ENCODE results near the gene TOGARAM1. TPM values are rescaled to one million over a fixed set of nuclear protein-coding genes. Genes with fewer than 3 reads are reported as not detected.
A peak's percentile ranks its signal among the peaks of the same experiment; 100 is the strongest.

Gene TOGARAM1
- total RNA-seq, 2 experiments from 2014 or later, result 4.5 to 5.4 TPM

DNA sequence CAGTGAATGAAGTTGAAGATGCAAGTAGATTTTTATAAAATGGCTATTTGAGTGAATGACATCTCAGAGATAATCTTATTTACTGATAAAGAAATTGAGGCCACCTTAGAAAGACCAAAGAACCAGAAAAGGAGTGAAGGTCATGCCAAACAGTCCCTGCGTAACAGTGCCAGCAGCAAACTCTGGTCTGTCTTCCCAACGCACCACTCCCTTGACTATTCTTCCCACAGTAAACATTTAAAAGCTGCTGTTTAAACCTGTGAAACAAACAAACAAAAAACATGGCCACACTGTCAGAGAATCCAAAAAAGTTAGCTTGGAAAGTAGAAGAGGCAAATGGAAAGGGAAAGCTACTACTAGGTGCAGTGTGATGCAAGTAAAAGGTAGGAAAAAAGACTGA, 120.4 kb downstream of the TOGARAM1 start:
- H3K27ac Mint-ChIP-seq, result no peak overlapping the region
- H3K9me3 Mint-ChIP-seq, result no peaks in the 10 kb centered on the region
- H3K27me3 Mint-ChIP-seq, result no peaks in the 10 kb centered on the region
- no peak overlapping the region for H3K4me3 Mint-ChIP-seq
- ChIA-PET POLR2A (no interaction called here), CTCF (no interaction called here)
- intact Hi-C loops (cut with micrococcal nuclease), result no loop called here
- DNase-seq, result no peak
- H3K4me1 Mint-ChIP-seq (ENCODE audit: low read depth), result peaks cover 27% of the 10 kb centered on the region
- peaks cover 6% of the 10 kb centered on the region for H3K36me3 Mint-ChIP-seq

DNA sequence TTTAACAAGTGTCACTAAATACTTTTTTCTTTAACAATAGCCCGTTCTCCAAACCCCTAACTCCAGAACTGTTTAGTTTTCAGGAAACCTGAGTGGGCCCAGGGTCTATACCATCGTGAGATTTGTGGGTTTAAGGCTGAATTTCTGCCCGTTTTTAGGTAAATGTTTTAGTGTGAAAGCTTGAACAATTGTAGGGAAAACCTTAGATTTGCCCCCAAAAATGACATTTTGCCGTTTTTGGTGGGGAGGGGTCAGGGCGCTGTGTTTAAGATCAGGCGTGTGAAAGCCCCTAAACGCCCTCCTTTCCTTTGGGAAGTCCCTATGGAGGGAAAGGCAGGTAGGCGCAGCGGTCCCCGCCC, 121.6 kb downstream of the TOGARAM1 start:
- intact Hi-C loops (cut with micrococcal nuclease), result loop anchor here (1.0 kb wide), 1 partner anchor 186 kb away; a partner anchor contains a TSS
- peak overlapping the region; percentile 95 for H3K4me3 Mint-ChIP-seq
- H3K4me1 Mint-ChIP-seq (ENCODE audit: low read depth), result peaks cover 36% of the 10 kb centered on the region
- H3K27ac Mint-ChIP-seq, result peak overlapping the region; percentile 77
- ChIA-PET CTCF (no interaction called here), POLR2A (interaction anchor here (1.2 to 1.9 kb wide), 3 partner anchors 11 to 122 kb away, joined by 4 to 16 read pairs (median 5); partner anchors contain the start of genes FKBP3, KLHL28 and TOGARAM1)
- DNase-seq, result no peak
- H3K9me3 Mint-ChIP-seq, result no peaks in the 10 kb centered on the region
- no peaks in the 10 kb centered on the region for H3K27me3 Mint-ChIP-seq
- peaks cover 6% of the 10 kb centered on the region for H3K36me3 Mint-ChIP-seq

DNA sequence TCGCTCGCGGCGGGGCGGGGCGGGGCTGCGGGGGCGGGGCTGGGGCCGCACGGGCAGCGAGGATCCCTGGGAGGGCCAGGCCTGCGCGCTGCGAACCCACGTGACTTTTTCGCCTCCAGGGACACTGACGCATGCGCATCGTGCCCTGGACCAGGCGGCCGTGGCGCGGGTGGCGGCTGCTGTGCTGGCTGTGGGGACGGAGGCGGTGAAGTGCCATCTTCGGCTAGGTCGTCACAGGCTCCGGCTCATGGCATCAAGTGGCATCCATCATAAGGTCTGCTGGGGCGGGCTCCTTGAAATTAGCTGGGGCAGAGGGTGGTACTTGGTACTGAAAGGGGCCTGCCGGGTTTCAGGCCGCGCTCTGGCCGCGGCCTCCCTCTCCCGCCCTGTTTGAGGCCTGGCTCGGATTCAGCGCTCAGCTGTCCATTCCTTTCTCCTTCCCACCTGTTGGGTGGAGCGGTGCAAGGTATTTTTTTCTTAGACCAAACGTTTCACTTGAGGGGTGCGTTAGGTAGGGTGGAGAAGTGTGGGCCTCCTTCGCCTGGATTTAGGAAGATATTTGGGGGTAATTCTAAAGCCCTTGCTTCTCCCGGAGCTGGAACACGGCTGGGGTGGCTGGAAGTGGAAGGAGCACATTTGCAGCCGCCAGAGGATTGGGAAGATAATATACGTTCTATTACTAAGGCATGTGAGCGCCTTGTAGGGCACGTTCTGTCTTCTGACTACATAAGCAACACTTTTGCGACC, 122.2 kb downstream of the TOGARAM1 start, which contains the start of gene PRPF39:
TSS of gene PRPF39 (plus strand) at position 141 of the 747 bp plus-strand sequence. CDS start 11,124 bp downstream, outside the sequence.
- no peaks in the 10 kb centered on the region for H3K27me3 Mint-ChIP-seq
- H3K4me1 Mint-ChIP-seq (ENCODE audit: low read depth), result peaks cover 41% of the 10 kb centered on the region
- CTCF ChIA-PET, result no interaction called here
- no peaks in the 10 kb centered on the region for H3K9me3 Mint-ChIP-seq
- POLR2A ChIA-PET, result interaction anchor here (1.2 to 1.9 kb wide), 4 partner anchors 10 to 122 kb away, joined by 4 to 16 read pairs (median 5); partner anchors contain the start of genes FKBP3, KLHL28 and TOGARAM1
- H3K4me3 Mint-ChIP-seq, result peak within 1 kb of the TSS; percentile 95
- peaks cover 6% of the 10 kb centered on the region for H3K36me3 Mint-ChIP-seq
- peak within 1 kb of the TSS; percentile 95 for H3K27ac Mint-ChIP-seq
- intact Hi-C loops (cut with micrococcal nuclease), result loop anchor here (1.0 kb wide), 4 partner anchors 50 to 187 kb away; partner anchors contain the start of genes FKBP3, KLHL28 and MIS18BP1
- peak; percentile 97 for DNase-seq

DNA sequence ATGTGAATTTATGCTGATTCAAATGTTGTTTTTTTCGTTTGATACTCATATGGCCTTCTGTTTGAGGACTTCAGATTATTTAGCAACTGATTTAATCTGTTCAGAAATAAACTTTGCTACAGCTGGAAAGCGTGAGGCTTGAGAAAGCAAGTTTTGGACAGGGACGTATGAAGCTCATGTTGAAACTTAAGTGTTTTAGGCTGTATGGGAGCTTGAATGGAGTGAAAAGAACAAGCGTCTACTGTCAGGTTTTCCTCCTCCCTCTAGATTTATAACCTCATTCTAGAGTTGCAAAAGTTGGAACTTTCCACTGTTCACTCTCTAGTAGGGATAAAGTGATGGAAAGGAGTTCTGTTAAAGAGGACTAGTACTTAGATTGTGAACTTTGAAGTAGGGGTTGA, 123.0 kb downstream of the TOGARAM1 start:
- H3K9me3 Mint-ChIP-seq, result no peaks in the 10 kb centered on the region
- POLR2A ChIA-PET, result interaction anchor here (1.2 to 1.9 kb wide), 4 partner anchors 9 to 123 kb away, joined by 4 to 16 read pairs (median 5); partner anchors contain the start of genes FKBP3, KLHL28 and TOGARAM1
- peak overlapping the region; percentile 95 for H3K27ac Mint-ChIP-seq
- no peak for DNase-seq
- H3K27me3 Mint-ChIP-seq, result no peaks in the 10 kb centered on the region
- peaks cover 48% of the 10 kb centered on the region for H3K4me1 Mint-ChIP-seq (ENCODE audit: low read depth)
- CTCF ChIA-PET, result no interaction called here
- H3K36me3 Mint-ChIP-seq, result peaks cover 6% of the 10 kb centered on the region
- intact Hi-C loops (cut with micrococcal nuclease), result loop anchor here (1.0 kb wide), 3 partner anchors 49 to 168 kb away; partner anchors contain the start of genes FKBP3, KLHL28 and MIS18BP1
- H3K4me3 Mint-ChIP-seq, result peak overlapping the region; percentile 95

DNA sequence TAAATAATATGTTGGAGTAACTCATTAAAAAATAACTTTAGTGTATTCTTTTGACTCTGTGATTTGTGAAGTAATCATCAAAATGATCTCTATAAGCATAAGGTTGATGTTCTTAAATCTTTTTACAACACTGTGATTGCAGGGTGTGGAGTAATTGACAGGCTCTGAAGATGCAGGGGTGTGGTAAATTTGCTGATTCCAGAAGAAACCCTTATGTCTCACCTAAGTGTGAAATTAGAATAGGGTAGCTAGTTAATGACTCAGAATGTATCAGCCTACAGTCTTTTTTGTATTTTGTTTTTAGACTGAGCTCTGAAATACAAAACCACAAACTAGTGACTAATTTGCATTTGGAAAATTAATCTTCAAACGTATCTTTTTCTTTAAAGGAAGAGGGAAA, 127.8 kb downstream of the TOGARAM1 start:
- Mint-ChIP-seq H3K9me3 (no peaks in the 10 kb centered on the region), H3K36me3 (peaks cover 17% of the 10 kb centered on the region), H3K27ac (peak overlapping the region; percentile 70), H3K27me3 (no peaks in the 10 kb centered on the region), H3K4me1 (ENCODE audit: low read depth) (peaks cover 73% of the 10 kb centered on the region), H3K4me3 (peak overlapping the region; percentile 52)
- intact Hi-C loops (cut with micrococcal nuclease), result loop anchor here (1.0 kb wide), 2 partner anchors 24 to 156 kb away; no protein-coding TSS in a partner anchor
- CTCF ChIA-PET, result interaction anchor here (0.9 kb wide), 1 partner anchor 179 kb away, joined by 3 read pairs; no protein-coding TSS in a partner anchor
- POLR2A ChIA-PET, result interaction anchor here (1.0 to 1.6 kb wide), 3 partner anchors 23 to 128 kb away, joined by 3 to 4 read pairs (median 3); partner anchors contain the start of genes FKBP3, KLHL28 and TOGARAM1
- DNase-seq, result peak; percentile 20

DNA sequence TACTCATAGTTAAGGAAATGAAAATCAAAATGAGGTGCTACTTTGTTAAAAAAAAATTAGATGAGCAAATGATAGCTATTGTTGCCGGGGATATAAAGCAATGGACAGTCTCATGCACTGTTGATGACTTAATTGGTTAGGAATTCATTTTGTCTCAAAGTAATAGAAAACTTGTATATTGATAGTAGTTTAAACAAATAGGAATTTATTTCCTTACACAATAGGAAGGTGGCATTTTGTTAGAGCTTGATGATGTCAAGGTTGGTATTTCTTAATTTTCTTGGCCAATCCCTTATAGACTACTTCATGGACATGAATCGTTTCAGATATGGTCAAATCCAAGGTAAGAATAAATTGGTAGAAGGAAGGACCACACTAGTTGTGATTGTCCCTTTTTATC, 129.7 kb downstream of the TOGARAM1 start:
- CTCF ChIA-PET, result no interaction called here

DNA sequence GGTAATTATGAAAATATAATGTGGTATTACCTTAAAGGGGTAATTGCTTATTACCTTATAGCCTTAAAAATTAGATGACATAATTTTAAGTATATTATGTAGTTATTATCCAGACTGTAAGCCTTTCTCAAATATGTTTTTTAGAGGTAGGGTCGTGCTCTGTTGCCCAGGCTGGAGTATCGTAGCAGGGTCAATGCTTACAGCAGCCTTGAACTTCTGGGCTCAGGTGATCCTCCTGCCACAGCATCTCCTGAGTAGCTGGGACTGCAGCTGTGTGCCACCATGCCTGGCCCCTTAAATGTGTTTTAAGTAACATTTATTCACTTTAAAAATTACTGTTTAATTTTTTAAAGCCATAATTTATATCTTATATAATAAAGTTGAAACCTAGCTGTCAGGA, 132.3 kb downstream of the TOGARAM1 start:
- no peaks in the 10 kb centered on the region for H3K27me3 Mint-ChIP-seq
- ChIA-PET CTCF (interaction anchor here (1.2 kb wide), 1 partner anchor 12 kb away, joined by 3 read pairs; no protein-coding TSS in a partner anchor), POLR2A (interaction anchor here (0.9 kb wide), 1 partner anchor 10 kb away, joined by 4 read pairs; the partner anchor contains the start of gene PRPF39)
- peaks cover 48% of the 10 kb centered on the region for H3K4me1 Mint-ChIP-seq (ENCODE audit: low read depth)
- H3K4me3 Mint-ChIP-seq, result no peak overlapping the region
- no peaks in the 10 kb centered on the region for H3K9me3 Mint-ChIP-seq
- intact Hi-C loops (cut with micrococcal nuclease), result no loop called here
- H3K36me3 Mint-ChIP-seq, result peaks cover 47% of the 10 kb centered on the region
- H3K27ac Mint-ChIP-seq, result no peak overlapping the region
- no peak for DNase-seq

More for the DNA sequence above, 129.7 kb downstream of the TOGARAM1 start:
- POLR2A ChIA-PET, result no interaction called here
- H3K4me3 Mint-ChIP-seq, result no peak overlapping the region
- H3K36me3 Mint-ChIP-seq, result peaks cover 27% of the 10 kb centered on the region
- no peak overlapping the region for H3K27ac Mint-ChIP-seq
- no peaks in the 10 kb centered on the region for H3K27me3 Mint-ChIP-seq
- no peak for DNase-seq
- no peaks in the 10 kb centered on the region for H3K9me3 Mint-ChIP-seq
- peaks cover 71% of the 10 kb centered on the region for H3K4me1 Mint-ChIP-seq (ENCODE audit: low read depth)
- intact Hi-C loops (cut with micrococcal nuclease), result no loop called here

DNA sequence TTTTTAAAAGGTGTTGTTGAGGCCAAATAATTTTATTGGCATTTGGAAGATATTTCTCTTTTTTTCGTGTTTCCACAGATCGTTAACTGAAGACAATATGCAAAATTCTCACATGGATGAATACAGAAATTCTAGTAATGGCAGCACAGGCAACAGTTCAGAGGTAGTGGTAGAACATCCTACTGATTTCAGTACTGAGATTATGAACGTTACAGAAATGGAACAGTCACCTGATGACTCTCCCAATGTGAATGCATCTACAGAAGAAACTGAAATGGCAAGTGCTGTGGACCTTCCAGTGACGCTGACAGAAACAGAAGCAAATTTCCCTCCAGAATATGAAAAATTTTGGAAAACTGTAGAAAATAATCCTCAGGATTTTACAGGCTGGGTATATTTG, 133.2 kb downstream of the TOGARAM1 start:
- peak overlapping the region; percentile 67 for H3K27ac Mint-ChIP-seq

DNA sequence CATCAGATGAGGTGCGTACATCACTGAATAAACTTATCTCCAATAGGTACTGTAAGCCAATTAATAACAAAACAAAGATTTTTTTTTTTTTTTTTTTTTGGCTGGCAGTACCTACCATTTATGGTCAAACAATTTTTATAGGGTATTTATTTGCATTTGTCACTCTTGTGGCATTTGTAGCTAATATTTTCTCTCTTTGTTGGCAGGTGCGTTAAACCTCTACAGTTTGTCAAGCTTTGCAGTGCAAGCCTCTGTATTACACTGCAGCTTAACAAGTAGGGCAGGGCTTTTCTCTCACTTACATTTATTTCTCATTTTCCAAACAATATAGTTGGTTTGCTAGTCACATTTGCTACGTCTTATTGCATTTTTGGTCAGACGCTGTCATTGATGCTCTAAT, 134.2 kb downstream of the TOGARAM1 start:
- Mint-ChIP-seq H3K27ac (no peak overlapping the region), H3K9me3 (no peaks in the 10 kb centered on the region), H3K4me3 (no peak overlapping the region), H3K36me3 (peaks cover 60% of the 10 kb centered on the region), H3K27me3 (no peaks in the 10 kb centered on the region), H3K4me1 (ENCODE audit: low read depth) (peaks cover 32% of the 10 kb centered on the region)
- no peak for DNase-seq
- ChIA-PET POLR2A (interaction anchor here (0.7 kb wide), 1 partner anchor 157 kb away, joined by 5 read pairs; the partner anchor contains the start of gene MIS18BP1), CTCF (interaction anchor here (2.6 kb wide), 1 partner anchor 182 kb away, joined by 7 read pairs; no protein-coding TSS in a partner anchor)
- intact Hi-C loops (cut with micrococcal nuclease), result no loop called here

More for the DNA sequence above, 133.2 kb downstream of the TOGARAM1 start:
- no peaks in the 10 kb centered on the region for H3K9me3 Mint-ChIP-seq
- DNase-seq, result no peak
- peaks cover 53% of the 10 kb centered on the region for H3K36me3 Mint-ChIP-seq
- no peaks in the 10 kb centered on the region for H3K27me3 Mint-ChIP-seq
- peaks cover 40% of the 10 kb centered on the region for H3K4me1 Mint-ChIP-seq (ENCODE audit: low read depth)
- POLR2A ChIA-PET, result no interaction called here
- intact Hi-C loops (cut with micrococcal nuclease), result loop anchor here (1.0 kb wide), 1 partner anchor 18 kb away; no protein-coding TSS in a partner anchor
- H3K4me3 Mint-ChIP-seq, result no peak overlapping the region
- CTCF ChIA-PET, result no interaction called here

DNA sequence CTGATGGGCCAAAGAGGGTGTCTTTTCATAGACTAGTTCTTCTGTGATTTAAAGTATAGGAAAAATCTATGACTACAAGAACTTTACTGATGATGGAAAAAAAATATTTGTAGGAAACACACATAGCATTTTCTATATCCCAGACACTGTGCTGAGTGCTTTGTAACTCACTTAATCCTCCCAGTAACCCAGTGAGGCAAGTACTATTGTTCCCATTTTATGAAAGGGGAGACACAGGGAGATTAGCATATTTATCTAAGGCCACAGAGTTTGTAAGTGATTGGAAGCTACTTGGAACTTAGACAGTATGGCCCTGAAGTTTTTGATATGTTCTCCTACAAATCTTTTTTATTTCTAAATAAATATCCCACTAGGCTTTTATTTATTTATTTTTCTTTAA, 141.8 kb downstream of the TOGARAM1 start:
- Mint-ChIP-seq H3K36me3 (peaks cover 38% of the 10 kb centered on the region), H3K9me3 (no peaks in the 10 kb centered on the region), H3K4me1 (ENCODE audit: low read depth) (peaks cover 2% of the 10 kb centered on the region), H3K27me3 (no peaks in the 10 kb centered on the region), H3K27ac (no peak overlapping the region), H3K4me3 (no peak overlapping the region)
- DNase-seq, result no peak
- ChIA-PET POLR2A (no interaction called here), CTCF (no interaction called here)
- intact Hi-C loops (cut with micrococcal nuclease), result no loop called here

DNA sequence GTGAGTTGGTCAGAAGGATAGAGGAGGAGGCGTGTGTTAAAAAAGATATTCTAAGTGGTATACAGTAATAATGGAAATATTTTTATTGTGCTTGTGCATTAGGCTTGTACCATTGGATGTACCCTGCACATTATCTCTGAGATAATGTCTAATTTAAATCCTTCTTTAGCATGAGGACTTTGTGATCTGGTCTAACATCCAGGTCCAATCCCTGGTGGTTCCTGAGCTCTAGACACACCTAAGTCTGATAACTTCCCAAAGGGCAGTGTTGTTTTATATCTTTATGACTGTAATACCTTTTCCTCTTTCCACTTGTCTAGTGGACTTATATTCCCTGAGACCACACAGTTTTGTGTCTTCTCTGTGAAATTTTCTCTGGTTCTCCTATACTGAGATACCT, 142.6 kb downstream of the TOGARAM1 start:
- Mint-ChIP-seq H3K4me1 (ENCODE audit: low read depth) (peaks cover 2% of the 10 kb centered on the region), H3K27me3 (no peaks in the 10 kb centered on the region), H3K36me3 (peaks cover 35% of the 10 kb centered on the region), H3K4me3 (no peak overlapping the region), H3K9me3 (no peaks in the 10 kb centered on the region), H3K27ac (no peak overlapping the region)
- POLR2A ChIA-PET, result no interaction called here
- intact Hi-C loops (cut with micrococcal nuclease), result no loop called here
- CTCF ChIA-PET, result no interaction called here
- DNase-seq, result no peak

Data from activated CD4-positive, alpha-beta memory T cell treated with anti-CD3 and anti-CD28 coated beads for 36 hours (primary cell).